H1 (cell line): ENCODE measurements around the gene GMPPA. TPM values are rescaled to one million over a fixed set of nuclear protein-coding genes. Genes with fewer than 3 reads are reported as not detected.

Experiments used
- ASH2L ChIP-seq: fragments of 200-600, 300-600 bp; sonication (generic); IDR thresholded peaks from one replicate; pipeline ENCODE4 v1.7.1; 2017; ENCODE audit warnings: low read length
- KDM4A ChIP-seq: IDR thresholded peaks from one replicate; pipeline ENCODE4 v1.7.1; 2012; ENCODE audit warnings: low read depth, mild to moderate bottlenecking, moderate library complexity, low read length, inconsistent platforms; ENCODE audit not compliant: severe bottlenecking
- KDM5A ChIP-seq: fragments of 200-600 bp; IDR thresholded peaks from 2 replicates; pipeline ENCODE4 v1.7.1; 2012; ENCODE audit warnings: mild to moderate bottlenecking, low read length, inconsistent platforms, mixed read lengths
- SIRT6 ChIP-seq: IDR thresholded peaks from one replicate; pipeline ENCODE4 v1.7.1; 2012; ENCODE audit warnings: low read length, inconsistent platforms
- TAF7 ChIP-seq: optimal IDR thresholded peaks from 2 replicates; pipeline ENCODE3; 2011; ENCODE audit warnings: low read depth, mild to moderate bottlenecking, inconsistent platforms, low read length, moderate library complexity, borderline replicate concordance
- ZNF274 ChIP-seq: IDR thresholded peaks from 2 replicates; pipeline ENCODE4 v1.7.0; 2012; ENCODE audit warnings: low read length, borderline replicate concordance; ENCODE audit errors: extremely low read depth
- polyA plus RNA-seq, 7 experiments: library from polyadenylated mRNA; depleted of rRNA in 3 of 7; stranded (reverse) in 5 of 7; unstranded in 2 of 7; fragments of >200 nt in 5 of 7; fragments of 200-250 nt in 2 of 7; gene quantifications; 1 replicate in 5 of 7; 2 replicates in 1 of 7; 4 replicates in 1 of 7; pipeline versions ENCODE4 v1.2.1 to v1.2.3, GENCODE V29; 2011 to 2013; ENCODE audit warnings: missing spikeins in 2 of 7, mixed read lengths in 2 of 7
- total RNA-seq: library from RNA; stranded (reverse); fragmentation: NEBNext Ultra II Directional; extraction: Animal tissue kit (Norgen Biotek cat#: 25700); gene quantifications from 2 replicates; pipeline ENCODE4 v1.2.1, GENCODE V29; 2021
- TF ChIP-seq, protein P1 (sequence below), 3 experiments: IDR thresholded peaks; 1 replicate in 2 of 3; 2 replicates in 1 of 3; pipeline versions ENCODE4 v1.5.1 to v1.6.1; 2011; ENCODE audit warnings: low read length in 3 of 3, mild to moderate bottlenecking in 3 of 3, inconsistent platforms in 2 of 3, low read depth in 1 of 3, moderate library complexity in 1 of 3; ENCODE audit not compliant: insufficient read depth in 1 of 3; ENCODE audit errors: control extremely low read depth in 1 of 3

Gene GMPPA
- total and polyA plus RNA-seq, 2 of the 8 experiments (the other 6 are each of a cell fraction or from before 2014, with no cell fraction given) = 34.3 to 98.8 TPM

DNA sequence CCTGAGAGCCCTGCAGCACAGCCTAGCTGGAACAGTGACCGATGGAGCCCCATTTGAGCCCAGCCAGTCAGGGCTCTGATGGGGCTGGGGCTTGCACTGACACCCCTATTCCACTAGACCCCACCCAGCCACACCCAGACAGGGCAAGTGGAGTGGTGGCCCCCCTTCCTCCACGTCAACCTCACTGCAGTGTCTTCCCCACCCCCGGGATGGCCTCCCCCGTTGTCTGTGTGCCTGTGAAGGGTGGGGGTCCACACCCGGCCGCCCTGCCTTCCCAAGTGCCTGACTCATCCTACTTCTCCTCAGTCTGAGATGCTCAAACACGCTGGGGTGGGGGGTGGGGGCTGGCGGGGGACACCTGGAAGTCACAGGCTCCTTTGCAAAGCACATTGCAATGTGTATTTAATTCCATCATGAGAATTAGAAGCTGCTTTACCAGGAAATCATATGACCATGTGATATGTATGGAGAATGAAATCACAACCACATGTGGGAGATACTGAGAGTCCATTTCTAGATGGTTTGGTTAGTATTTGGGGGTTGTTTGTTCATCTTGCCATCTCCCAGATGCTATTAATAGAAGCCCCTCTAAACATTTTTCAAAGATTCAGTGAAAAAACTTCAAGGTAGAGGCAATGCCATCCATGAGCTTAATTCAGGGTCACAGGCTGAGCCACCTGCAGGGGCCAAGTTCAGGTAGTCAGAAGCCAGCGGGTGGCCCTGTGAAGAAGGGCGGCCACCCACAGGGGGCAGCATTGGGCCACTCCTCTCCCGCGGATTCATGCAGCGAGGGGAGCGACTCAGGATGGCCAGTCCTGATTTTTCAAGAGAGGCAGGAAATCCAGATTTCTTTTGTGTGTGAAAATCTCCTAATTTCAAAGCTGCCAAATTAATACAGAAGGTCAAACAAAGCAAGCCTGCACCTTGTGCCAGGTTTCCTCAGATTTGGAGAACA lies 22.7 kb upstream of the GMPPA start (continued):
- TF ChIP-seq, protein P1, sequence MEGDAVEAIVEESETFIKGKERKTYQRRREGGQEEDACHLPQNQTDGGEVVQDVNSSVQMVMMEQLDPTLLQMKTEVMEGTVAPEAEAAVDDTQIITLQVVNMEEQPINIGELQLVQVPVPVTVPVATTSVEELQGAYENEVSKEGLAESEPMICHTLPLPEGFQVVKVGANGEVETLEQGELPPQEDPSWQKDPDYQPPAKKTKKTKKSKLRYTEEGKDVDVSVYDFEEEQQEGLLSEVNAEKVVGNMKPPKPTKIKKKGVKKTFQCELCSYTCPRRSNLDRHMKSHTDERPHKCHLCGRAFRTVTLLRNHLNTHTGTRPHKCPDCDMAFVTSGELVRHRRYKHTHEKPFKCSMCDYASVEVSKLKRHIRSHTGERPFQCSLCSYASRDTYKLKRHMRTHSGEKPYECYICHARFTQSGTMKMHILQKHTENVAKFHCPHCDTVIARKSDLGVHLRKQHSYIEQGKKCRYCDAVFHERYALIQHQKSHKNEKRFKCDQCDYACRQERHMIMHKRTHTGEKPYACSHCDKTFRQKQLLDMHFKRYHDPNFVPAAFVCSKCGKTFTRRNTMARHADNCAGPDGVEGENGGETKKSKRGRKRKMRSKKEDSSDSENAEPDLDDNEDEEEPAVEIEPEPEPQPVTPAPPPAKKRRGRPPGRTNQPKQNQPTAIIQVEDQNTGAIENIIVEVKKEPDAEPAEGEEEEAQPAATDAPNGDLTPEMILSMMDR (IDR thresholded peaks at IDR 0.05; ENCODE audit: control extremely low read depth in 1 of 3, insufficient read depth in 1 of 3, low read depth in 1 of 3, low read length in 3 of 3) = peak in 2 of 3 experiments; percentile 87 to 93; a peak in 3 of 4 replicates
- no peak for TF ChIP-seq KDM4A
- TF ChIP-seq ZNF274 = no peak
- TF ChIP-seq TAF7 = no peak
- TF ChIP-seq ASH2L = peak; percentile 50
- TF ChIP-seq KDM5A = no peak
- no peak for TF ChIP-seq SIRT6
